SH-SY5Y (cell line): ENCODE results near the gene SMIM5.

ENCODE experiments used
- GATA2 ChIP-seq: IDR thresholded peaks from 2 replicates; pipeline ENCODE4 v1.6.1; 2011; ENCODE audit warnings: mild to moderate bottlenecking, low read depth, low read length
- GATA3 ChIP-seq: IDR thresholded peaks from 2 replicates; pipeline ENCODE4 v1.6.1; 2011; ENCODE audit warnings: low read depth, mild to moderate bottlenecking, low read length, moderate library complexity

- TF ChIP-seq GATA2 (no peak), GATA3 (no peak)
Measured at GRCh38 chr17:75601057-75601987, 31.9 kb upstream of the SMIM5 start.
